Lower lobe of right lung (tissue), 2 donors: ENCODE results near the gene TMEM235. TPM values are rescaled to one million over a fixed set of nuclear protein-coding genes. Genes with fewer than 3 reads are reported as not detected.
A peak's percentile ranks its signal among the peaks of the same experiment; 100 is the strongest.

Experiments used
- ATAC-seq, 2 donors: fragments of 200-7000 bp; cut with Tn5 transposase; one replicate each; pipeline ENCODE4 v1.9.1; 2020 to 2022; ENCODE audit warnings: mild to moderate bottlenecking in 2 of 2, moderate library complexity in 2 of 2
- DNase-seq: peaks from one replicate; pipeline ENCODE4 v3.0.0-alpha.2; 2020
- H3K27ac ChIP-seq: fragments of 200-600 bp; one replicate; pipeline ENCODE4 v1.8.0; 2022
- H3K27me3 ChIP-seq: fragments of 200-600 bp; one replicate; pipeline ENCODE4 v1.8.0; 2022; ENCODE audit warnings: low read depth
- H3K36me3 ChIP-seq: fragments of 200-600 bp; one replicate; pipeline ENCODE4 v1.8.0; 2022; ENCODE audit warnings: mild to moderate bottlenecking
- H3K4me1 ChIP-seq: fragments of 200-600 bp; one replicate; pipeline ENCODE4 v1.8.0; 2022
- H3K4me3 ChIP-seq: fragments of 200-600 bp; one replicate; pipeline ENCODE4 v1.8.0; 2022; ENCODE audit warnings: mild to moderate bottlenecking
- H3K9me3 ChIP-seq: fragments of 200-600 bp; one replicate; pipeline ENCODE4 v1.8.0; 2022
- CTCF ChIP-seq: fragments of 200-600 bp; IDR thresholded peaks from one replicate; pipeline ENCODE4 v1.8.0; 2022; ENCODE audit warnings: antibody characterized with exemption, mild to moderate bottlenecking
- intact Hi-C: fragments of 100-400 bp; cut with DNase I; formaldehyde crosslinking; loops from one replicate; pipeline ENCODE4 v1.11.0; 2022
- total RNA-seq: library from RNA; stranded (reverse); fragmentation: NEBNext Ultra II Directional; extraction: Animal tissue kit (Norgen Biotek cat#: 25700); gene quantifications from one replicate; pipeline ENCODE4 v1.2.1, GENCODE V29; 2021
- donor health status: DM: no; HTN: yes; CAD: no; lungs with severe emphysema.

The TMEM235 gene
- total RNA-seq, 1 donor from 2014 or later: not detected

DNA sequence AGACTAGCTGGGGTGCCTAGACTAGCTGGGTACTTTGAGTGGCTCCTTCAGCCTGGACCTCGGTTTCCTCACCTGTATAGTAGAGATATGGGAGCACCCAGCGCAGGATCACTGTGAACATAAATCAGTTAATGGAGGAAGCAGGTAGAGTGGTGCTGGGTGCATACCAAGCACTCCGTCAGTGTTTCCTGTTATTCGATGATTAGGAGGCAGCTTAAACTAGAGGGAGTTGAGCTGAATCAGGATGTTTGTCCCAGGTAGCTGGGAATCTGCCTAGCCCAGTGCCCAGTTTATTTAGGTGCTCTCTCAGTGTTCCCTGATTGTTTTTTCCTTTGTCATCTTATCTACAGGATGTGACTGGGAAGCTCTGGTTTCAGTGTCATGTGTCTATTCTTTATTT is 8.4 kb upstream of the TMEM235 start:
- Histone ChIP-seq H3K27ac (peak overlapping the region; percentile 31), H3K4me3 (no peak overlapping the region), H3K4me1 (peaks cover 23% of the 10 kb centered on the region), H3K9me3 (no peaks in the 10 kb centered on the region), H3K27me3 (no peaks in the 10 kb centered on the region), H3K36me3 (no peaks in the 10 kb centered on the region)
- ATAC-seq (no peak), DNase-seq (no peak)
- intact Hi-C loops: no loop called here
- TF ChIP-seq CTCF: no peak

DNA sequence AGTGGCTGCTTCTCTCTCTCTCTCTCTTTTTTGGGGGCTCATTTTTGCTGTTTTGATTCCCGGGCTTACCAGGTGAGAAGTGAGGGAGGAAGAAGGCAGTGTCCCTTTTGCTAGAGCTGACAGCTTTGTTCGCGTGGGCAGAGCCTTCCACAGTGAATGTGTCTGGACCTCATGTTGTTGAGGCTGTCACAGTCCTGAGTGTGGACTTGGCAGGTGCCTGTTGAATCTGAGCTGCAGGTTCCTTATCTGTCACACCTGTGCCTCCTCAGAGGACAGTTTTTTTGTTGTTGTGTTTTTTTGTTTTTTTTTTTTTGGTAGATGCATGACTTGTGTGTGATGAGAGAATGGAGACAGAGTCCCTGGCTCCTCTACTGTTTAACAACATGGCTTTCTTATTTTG is 7.7 kb upstream of the TMEM235 start:
- Histone ChIP-seq H3K4me1 (peaks cover 23% of the 10 kb centered on the region), H3K27me3 (no peaks in the 10 kb centered on the region), H3K27ac (peak overlapping the region; percentile 31), H3K9me3 (no peaks in the 10 kb centered on the region), H3K36me3 (no peaks in the 10 kb centered on the region), H3K4me3 (no peak overlapping the region)
- intact Hi-C loops: no loop called here
- DNase-seq: no peak
- no peak for TF ChIP-seq CTCF
- ATAC-seq: no peak

GRCh38 chr17:78224231-78225087 is 7.0 kb upstream of the TMEM235 start:
- intact Hi-C loops: no loop called here
- no peaks in the 10 kb centered on the region for H3K36me3 ChIP-seq
- H3K4me1 ChIP-seq: peaks cover 23% of the 10 kb centered on the region
- H3K4me3 ChIP-seq: no peak overlapping the region
- H3K27me3 ChIP-seq: no peaks in the 10 kb centered on the region
- no peak for ATAC-seq
- TF ChIP-seq CTCF: no peak
- H3K9me3 ChIP-seq: no peaks in the 10 kb centered on the region
- DNase-seq: no peak
- H3K27ac ChIP-seq: peak overlapping the region; percentile 31

DNA sequence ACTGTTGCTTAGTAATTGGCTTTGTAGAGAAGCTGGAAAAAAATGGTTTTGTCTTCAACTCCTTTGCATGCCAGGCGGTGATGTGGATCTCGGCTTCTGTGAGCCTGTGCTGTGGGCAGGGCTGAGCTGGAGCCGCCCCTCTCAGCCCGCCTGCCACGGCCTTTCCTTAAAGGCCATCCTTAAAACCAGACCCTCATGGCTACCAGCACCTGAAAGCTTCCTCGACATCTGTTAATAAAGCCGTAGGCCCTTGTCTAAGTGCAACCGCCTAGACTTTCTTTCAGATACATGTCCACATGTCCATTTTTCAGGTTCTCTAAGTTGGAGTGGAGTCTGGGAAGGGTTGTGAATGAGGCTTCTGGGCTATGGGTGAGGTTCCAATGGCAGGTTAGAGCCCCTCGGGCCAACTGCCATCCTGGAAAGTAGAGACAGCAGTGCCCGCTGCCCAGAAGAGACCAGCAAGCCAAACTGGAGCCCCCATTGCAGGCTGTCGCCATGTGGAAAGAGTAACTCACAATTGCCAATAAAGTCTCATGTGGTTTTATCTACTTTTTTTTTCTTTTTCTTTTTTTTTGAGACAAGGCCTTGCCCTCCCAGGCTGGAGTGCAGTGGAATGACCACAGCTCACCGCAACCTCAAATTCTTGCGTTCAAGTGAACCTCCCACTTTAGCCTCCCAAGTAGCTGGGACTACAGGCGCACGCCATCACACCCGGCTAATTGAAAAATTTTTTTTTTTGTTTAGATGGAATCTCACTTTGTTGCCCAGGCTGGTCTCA is 6.2 kb upstream of the TMEM235 start:
- DNase-seq (no peak), ATAC-seq (no peak)
- Histone ChIP-seq H3K27me3 (peaks cover under 1% of the 10 kb centered on the region), H3K9me3 (no peaks in the 10 kb centered on the region), H3K4me1 (peaks cover 23% of the 10 kb centered on the region), H3K36me3 (no peaks in the 10 kb centered on the region), H3K27ac (no peak overlapping the region), H3K4me3 (no peak overlapping the region)
- intact Hi-C loops: no loop called here
- no peak for TF ChIP-seq CTCF

- intact Hi-C loops: no loop called here
- Histone ChIP-seq H3K9me3 (no peaks in the 10 kb centered on the region), H3K4me1 (peaks cover 23% of the 10 kb centered on the region), H3K4me3 (no peak overlapping the region), H3K36me3 (no peaks in the 10 kb centered on the region), H3K27ac (no peak overlapping the region), H3K27me3 (peaks cover 9% of the 10 kb centered on the region)
- no peak for DNase-seq
- ATAC-seq: no peak
- no peak for TF ChIP-seq CTCF
These were observed 5.2 kb upstream of the TMEM235 start for GRCh38 chr17:78226055-78226758.
